ENCODE data around the gene TMOD2. TPM values are rescaled to one million over a fixed set of nuclear protein-coding genes. Genes with fewer than 3 reads are reported as not detected.

Gene TMOD2
- total and polyA plus RNA-seq, 2 experiments from 2014 or later = 3.0 to 5.9 TPM

GRCh38 chr15:51718219-51718618, 33.2 kb upstream of the TMOD2 start (continued):
- no peak for TF ChIP-seq ZNF462 (CRISPR knock-in tag; IDR thresholded peaks at IDR 0.05)
- TF ChIP-seq CTCF (conservative IDR thresholded peaks at IDR 0.05; ENCODE audit: low read depth in 2 of 2) = no peak
- no peak for TF ChIP-seq POLR2AphosphoS5 (IDR thresholded peaks at IDR 0.05; ENCODE audit: low read depth)
- no peak for TF ChIP-seq EZH2 (IDR thresholded peaks at IDR 0.05; ENCODE audit: low read depth, unreplicated experiment)

- Histone ChIP-seq H3K4me2 (no peak overlapping the region), H2AFZ (no peak overlapping the region), H3K79me2 (replicated peaks; ENCODE audit: insufficient read depth) (no peaks in the 10 kb centered on the region), H3K4me3 (no peak overlapping the region), H3F3A (replicated peaks; ENCODE audit: low read depth) (no peaks in the 10 kb centered on the region), H3K27ac (ENCODE audit: low read depth) (no peak overlapping the region), H3K36me3 (ENCODE audit: insufficient read depth) (no peaks in the 10 kb centered on the region), H4K20me1 (replicated peaks; ENCODE audit: insufficient read depth) (no peaks in the 10 kb centered on the region), H3K4me1 (ENCODE audit: insufficient read depth) (no peaks in the 10 kb centered on the region), H3K9me2 (ENCODE audit: insufficient read depth) (no peaks in the 10 kb centered on the region), H3K27me3 (ENCODE audit: insufficient read depth) (no peaks in the 10 kb centered on the region)
- DNase-seq (ENCODE audit: low spot score) (no peak), ATAC-seq (no peak)
- H3K36me3 Mint-ChIP-seq (ENCODE audit: low read depth) = peaks cover 33% of the 10 kb centered on the region
- peaks cover 2% of the 10 kb centered on the region for H3K27me3 Mint-ChIP-seq (ENCODE audit: insufficient read depth, low read depth, poor library complexity)
- H3K4me3 Mint-ChIP-seq = no peak overlapping the region
- no peak for TF ChIP-seq STAT1 (IDR thresholded peaks at IDR 0.05; ENCODE audit: unreplicated experiment)
- H3K9me3 Mint-ChIP-seq = no peaks in the 10 kb centered on the region
- peaks cover 9% of the 10 kb centered on the region; the same call in 2 of the 3 replicates for H3K4me1 Mint-ChIP-seq
- no peak overlapping the region for H3K27ac Mint-ChIP-seq
Measured at GRCh38 chr15:51718746-51719145, 32.7 kb upstream of the TMOD2 start.
